GM19099 (cell line): ENCODE measurements around the gene ATAD3C.
A peak's percentile ranks its signal among the peaks of the same experiment; 100 is the strongest.

ENCODE experiments used
- POLR2A ChIP-seq: IDR thresholded peaks from 3 replicates; pipeline ENCODE4 v1.6.1; 2011; ENCODE audit warnings: low read depth; ENCODE audit not compliant: insufficient read length; ENCODE audit errors: extremely low read depth

ATAD3C gene

GRCh38 chr1:1490633-1491230 lies 41.2 kb downstream of the ATAD3C start:
- TF ChIP-seq POLR2A, result no peak

- no peak for TF ChIP-seq POLR2A
Observed at GRCh38 chr1:1491601-1492000, 42.1 kb downstream of the ATAD3C start.

GRCh38 chr1:1507305-1507704 lies 57.8 kb downstream of the ATAD3C start:
- TF ChIP-seq POLR2A, result no peak

GRCh38 chr1:1510912-1511532 lies 61.5 kb downstream of the ATAD3C start:
- no peak for TF ChIP-seq POLR2A

- TF ChIP-seq POLR2A, result peak; percentile 74
Observed at GRCh38 chr1:1511533-1512285, 62.2 kb downstream of the ATAD3C start, which contains the start of gene ATAD3A. ATAD3A (plus strand) TSS chr1:1512162; CDS start chr1:1512269, 107 bp downstream.

GRCh38 chr1:1517973-1518620 lies 68.6 kb downstream of the ATAD3C start:
- no peak for TF ChIP-seq POLR2A
